Superior temporal gyrus (tissue), 1 donor: Measurements from ENCODE around the gene TMUB1.

Experiments used
- DNase-seq: peaks from one replicate; pipeline ENCODE4 v3.0.0-alpha.2; 2016; ENCODE audit errors: extremely low spot score

Gene TMUB1

GRCh38 chr7:151121380-151122170, 38.3 kb upstream of the TMUB1 start:
- no peak for DNase-seq

GRCh38 chr7:151120896-151121295, 37.6 kb upstream of the TMUB1 start:
- DNase-seq: no peak

- DNase-seq: peak; percentile 33
These were observed 36.6 kb upstream of the TMUB1 start for GRCh38 chr7:151119902-151120301.

- DNase-seq: no peak
These were observed 35.7 kb upstream of the TMUB1 start for GRCh38 chr7:151119055-151119415.

- DNase-seq: no peak
These were observed 35.1 kb upstream of the TMUB1 start for GRCh38 chr7:151118108-151119054.

- no peak for DNase-seq
These were observed 34.3 kb upstream of the TMUB1 start for GRCh38 chr7:151117565-151117964.

- no peak for DNase-seq
These were observed 33.5 kb upstream of the TMUB1 start for GRCh38 chr7:151116603-151117440.

- DNase-seq: no peak
These were observed 32.6 kb upstream of the TMUB1 start for GRCh38 chr7:151115836-151116418.

GRCh38 chr7:151115121-151115835, 32.0 kb upstream of the TMUB1 start:
- no peak for DNase-seq

- DNase-seq: no peak
These were observed 31.1 kb upstream of the TMUB1 start for GRCh38 chr7:151114151-151115090.

- no peak for DNase-seq
These were observed 30.3 kb upstream of the TMUB1 start for GRCh38 chr7:151113344-151114150.

GRCh38 chr7:151110941-151111645, 27.8 kb upstream of the TMUB1 start:
- peak; percentile 89 for DNase-seq

- DNase-seq: no peak
These were observed 27.1 kb upstream of the TMUB1 start for GRCh38 chr7:151110236-151110940.

GRCh38 chr7:151109094-151110048, 26.1 kb upstream of the TMUB1 start:
- DNase-seq: no peak

- DNase-seq: no peak
These were observed 24.6 kb upstream of the TMUB1 start for GRCh38 chr7:151107882-151108281.
